ENCODE data around the gene COX7B2. TPM values are rescaled to one million over a fixed set of nuclear protein-coding genes. Genes with fewer than 3 reads are reported as not detected.

Gene COX7B2
- total RNA-seq, 1 donor from 2014 or later, result not detected

DNA sequence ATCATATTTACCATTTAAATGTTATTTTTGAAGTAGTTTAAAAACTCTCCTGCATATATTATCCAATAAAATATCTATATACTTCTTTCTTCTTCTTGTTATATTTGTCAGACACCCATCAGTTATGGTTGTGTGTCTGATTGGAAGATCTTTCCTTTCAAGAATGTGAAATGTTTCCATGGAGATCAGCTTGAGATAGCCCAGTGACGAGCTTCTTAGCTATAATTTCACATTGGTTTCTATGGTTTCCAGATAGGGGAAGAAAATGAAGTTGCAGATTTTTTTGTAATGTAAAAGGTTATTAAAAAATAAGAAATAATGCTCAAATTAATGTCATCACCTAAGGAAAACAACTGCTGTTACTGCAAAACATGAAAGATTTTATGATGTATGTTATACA, 189.0 kb downstream of the COX7B2 start:
- DNase-seq (ENCODE audit: low read depth in 2 of 2), result no peak

DNA sequence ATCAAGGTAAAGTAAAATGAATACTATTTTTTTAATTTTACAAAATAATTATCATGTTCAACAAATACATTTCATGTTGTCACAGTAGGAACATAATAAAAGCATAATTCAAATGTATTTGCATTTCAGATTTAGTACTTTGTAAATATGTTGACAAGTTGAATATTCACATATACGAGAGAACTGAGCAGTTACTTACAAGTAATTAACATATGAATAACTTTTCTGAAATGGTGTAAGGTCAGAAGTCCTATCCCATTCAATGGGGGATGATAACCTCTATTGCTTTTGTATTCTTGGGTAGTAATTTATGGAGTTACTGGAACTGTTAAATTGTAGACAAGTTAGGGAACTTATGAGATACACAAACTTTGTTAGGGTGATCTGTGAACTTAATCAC, 191.1 kb downstream of the COX7B2 start:
- DNase-seq (ENCODE audit: low read depth in 2 of 2), result no peak

DNA sequence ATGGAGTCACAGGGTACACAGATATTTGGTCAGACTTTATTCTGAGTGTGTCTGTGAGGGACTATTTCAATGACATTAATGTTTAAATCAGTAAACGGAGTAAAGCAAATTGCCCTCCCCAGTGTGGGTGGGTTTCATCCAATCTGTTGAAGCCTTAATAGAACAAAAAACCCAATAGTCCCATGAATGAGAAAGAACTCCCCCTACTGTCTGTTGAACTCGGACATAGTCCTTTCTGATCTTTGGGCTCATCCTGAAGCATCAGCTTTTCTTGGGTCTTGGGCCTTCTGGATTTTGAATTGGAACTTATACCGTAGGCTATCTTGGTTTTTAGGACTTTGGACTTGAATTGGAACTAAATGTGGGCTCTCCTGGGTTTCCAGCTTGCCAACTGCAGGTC, 193.6 kb downstream of the COX7B2 start:
- no peak for DNase-seq (ENCODE audit: low read depth in 2 of 2)

DNA sequence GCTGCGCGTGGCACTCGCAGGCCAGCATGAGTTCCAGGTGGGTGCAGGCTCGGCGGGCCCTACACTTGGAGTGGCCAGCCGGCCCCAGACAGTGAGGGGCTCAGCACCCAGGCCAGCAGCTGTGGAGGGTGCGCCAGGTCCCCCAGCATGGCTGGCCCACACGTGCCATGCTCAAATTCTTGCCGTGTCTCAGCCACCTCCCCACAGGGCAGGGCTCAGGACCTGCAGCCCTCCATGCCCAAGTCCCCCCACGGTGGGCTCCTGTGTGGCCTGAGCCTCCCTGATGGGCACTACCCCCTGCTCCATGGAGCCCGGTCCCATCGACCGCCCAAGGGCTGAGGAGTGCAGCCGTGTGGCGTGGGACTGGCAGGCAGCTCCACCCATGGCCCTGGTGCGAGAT, 210.2 kb downstream of the COX7B2 start:
- DNase-seq (ENCODE audit: low read depth in 2 of 2), result no peak

Other genes with a start within 250 kb of the COX7B2 start
- not detected in 2 replicates for gene GABRA4, start 84.3 kb upstream of the COX7B2 start, total RNA-seq
- gene GABRB1, start 122.3 kb upstream of the COX7B2 start, total RNA-seq, result not detected in 2 replicates